ENCODE measurements around the gene UXT. TPM values are rescaled to one million over a fixed set of nuclear protein-coding genes. Genes with fewer than 3 reads are reported as not detected.

Gene UXT
- total RNA-seq, 1 donor from 2014 or later, result 93.7 TPM

GRCh38 chrX:47664737-47665136 lies 5.8 kb upstream of the UXT start:
- H3K36me3 Mint-ChIP-seq (ENCODE audit: low read depth), result no peaks in the 10 kb centered on the region
- H3K27me3 Mint-ChIP-seq (ENCODE audit: low read depth), result no peaks in the 10 kb centered on the region
- no peaks in the 10 kb centered on the region for H3K4me1 Mint-ChIP-seq
- DNase-seq (ENCODE audit: low read depth, low spot score), result no peak
- no peak for TF ChIP-seq CTCF (conservative IDR thresholded peaks at IDR 0.05)
- no peak overlapping the region for H3K4me3 Mint-ChIP-seq
- no peak overlapping the region for H3K27ac Mint-ChIP-seq (ENCODE audit: unreplicated experiment)
- no peaks in the 10 kb centered on the region for H3K9me3 Mint-ChIP-seq

GRCh38 chrX:47662144-47662657 lies 3.2 kb upstream of the UXT start:
- no peak for TF ChIP-seq CTCF (conservative IDR thresholded peaks at IDR 0.05)
- no peaks in the 10 kb centered on the region for H3K27me3 Mint-ChIP-seq (ENCODE audit: low read depth)
- H3K27ac Mint-ChIP-seq (ENCODE audit: unreplicated experiment), result no peak overlapping the region
- H3K9me3 Mint-ChIP-seq, result peaks cover 4% of the 10 kb centered on the region
- H3K4me3 Mint-ChIP-seq, result no peak overlapping the region
- peaks cover 14% of the 10 kb centered on the region for H3K4me1 Mint-ChIP-seq
- no peaks in the 10 kb centered on the region for H3K36me3 Mint-ChIP-seq (ENCODE audit: low read depth)
- DNase-seq (ENCODE audit: low read depth, low spot score), result no peak

GRCh38 chrX:47661539-47661938 lies 2.6 kb upstream of the UXT start:
- Mint-ChIP-seq H3K27me3 (ENCODE audit: low read depth) (no peaks in the 10 kb centered on the region), H3K36me3 (ENCODE audit: low read depth) (peaks cover 5% of the 10 kb centered on the region), H3K27ac (ENCODE audit: unreplicated experiment) (no peak overlapping the region), H3K4me1 (peaks cover 14% of the 10 kb centered on the region), H3K4me3 (no peak overlapping the region), H3K9me3 (peaks cover 4% of the 10 kb centered on the region)
- DNase-seq (ENCODE audit: low read depth, low spot score), result no peak
- no peak for TF ChIP-seq CTCF (conservative IDR thresholded peaks at IDR 0.05)

GRCh38 chrX:47659421-47659726 lies 394 bp upstream of the UXT start:
- DNase-seq (ENCODE audit: low read depth, low spot score), result no peak
- Mint-ChIP-seq H3K9me3 (peaks cover 4% of the 10 kb centered on the region), H3K27me3 (ENCODE audit: low read depth) (no peaks in the 10 kb centered on the region), H3K36me3 (ENCODE audit: low read depth) (peaks cover 11% of the 10 kb centered on the region), H3K4me3 (peak overlapping the region; percentile 95), H3K4me1 (peaks cover 14% of the 10 kb centered on the region), H3K27ac (ENCODE audit: unreplicated experiment) (no peak overlapping the region)
- TF ChIP-seq CTCF (conservative IDR thresholded peaks at IDR 0.05), result no peak

- TF ChIP-seq CTCF (conservative IDR thresholded peaks at IDR 0.05), result no peak
- peaks cover 4% of the 10 kb centered on the region for H3K9me3 Mint-ChIP-seq
- peak overlapping the region; percentile 95 for H3K4me3 Mint-ChIP-seq
Measured at GRCh38 chrX:47658301-47658683, 688 bp downstream of the UXT start.

More at GRCh38 chrX:47658301-47658683, 688 bp downstream of the UXT start:
- H3K36me3 Mint-ChIP-seq (ENCODE audit: low read depth), result peaks cover 14% of the 10 kb centered on the region
- peak overlapping the region; percentile 98 for H3K27ac Mint-ChIP-seq (ENCODE audit: unreplicated experiment)
- no peak for DNase-seq (ENCODE audit: low read depth, low spot score)
- H3K27me3 Mint-ChIP-seq (ENCODE audit: low read depth), result no peaks in the 10 kb centered on the region
- H3K4me1 Mint-ChIP-seq, result peaks cover 14% of the 10 kb centered on the region
